ENCODE results near the gene SEC22A. TPM values are rescaled to one million over a fixed set of nuclear protein-coding genes. Genes with fewer than 3 reads are reported as not detected.
"Not testable (repeated sequence)": the region's sequence is repeated elsewhere in the genome, so short reads cannot be mapped to it uniquely, and the experiment has no call there.

The SEC22A gene
- total RNA-seq, 1 experiment from 2014 or later: 42.8 TPM

- DNase-seq (ENCODE audit: low read depth): no peak
Measured at GRCh38 chr3:123180791-123181190, 21.0 kb upstream of the SEC22A start.

- peak; percentile 20 for DNase-seq (ENCODE audit: low read depth)
Measured at GRCh38 chr3:123186695-123187094, 15.0 kb upstream of the SEC22A start.

GRCh38 chr3:123188058-123188457 lies 13.7 kb upstream of the SEC22A start:
- DNase-seq (ENCODE audit: low read depth): no peak

- DNase-seq (ENCODE audit: low read depth): no peak
Measured at GRCh38 chr3:123193448-123194101, 8.2 kb upstream of the SEC22A start.

- no peak for DNase-seq (ENCODE audit: low read depth)
Measured at GRCh38 chr3:123194552-123194951, 7.2 kb upstream of the SEC22A start.

GRCh38 chr3:123198372-123198771 lies 3.4 kb upstream of the SEC22A start:
- no peak for DNase-seq (ENCODE audit: low read depth)

- no peak for DNase-seq (ENCODE audit: low read depth)
Measured at GRCh38 chr3:123201223-123201556, 553 bp upstream of the SEC22A start.

- DNase-seq (ENCODE audit: low read depth): no peak
Measured at GRCh38 chr3:123202451-123202850, 708 bp downstream of the SEC22A start.

GRCh38 chr3:123218990-123219389 lies 17.2 kb downstream of the SEC22A start:
- DNase-seq (ENCODE audit: low read depth): no peak

- DNase-seq (ENCODE audit: low read depth): not testable (repeated sequence)
Measured at GRCh38 chr3:123221369-123221768, 19.6 kb downstream of the SEC22A start.

- DNase-seq (ENCODE audit: low read depth): no peak
Measured at GRCh38 chr3:123225016-123225415, 23.3 kb downstream of the SEC22A start.

GRCh38 chr3:123226549-123226948 lies 24.8 kb downstream of the SEC22A start:
- no peak for DNase-seq (ENCODE audit: low read depth)

GRCh38 chr3:123229145-123229544 lies 27.4 kb downstream of the SEC22A start:
- peak; percentile 5 for DNase-seq (ENCODE audit: low read depth)

GRCh38 chr3:123236902-123237301 lies 35.2 kb downstream of the SEC22A start:
- no peak for DNase-seq (ENCODE audit: low read depth)

GRCh38 chr3:123239186-123239585 lies 37.4 kb downstream of the SEC22A start:
- DNase-seq (ENCODE audit: low read depth): not testable (repeated sequence)

GRCh38 chr3:123239756-123240155 lies 38.0 kb downstream of the SEC22A start:
- no peak for DNase-seq (ENCODE audit: low read depth)

- no peak for DNase-seq (ENCODE audit: low read depth)
Measured at GRCh38 chr3:123244128-123244527, 42.4 kb downstream of the SEC22A start.

GRCh38 chr3:123246866-123247265 lies 45.1 kb downstream of the SEC22A start:
- no peak for DNase-seq (ENCODE audit: low read depth)

GRCh38 chr3:123256256-123256655 lies 54.5 kb downstream of the SEC22A start:
- DNase-seq (ENCODE audit: low read depth): no peak

GRCh38 chr3:123258359-123258758 lies 56.6 kb downstream of the SEC22A start:
- no peak for DNase-seq (ENCODE audit: low read depth)

- DNase-seq (ENCODE audit: low read depth): peak; percentile 67
Measured at GRCh38 chr3:123258811-123259420, 57.2 kb downstream of the SEC22A start.

- no peak for DNase-seq (ENCODE audit: low read depth)
Measured at GRCh38 chr3:123261666-123262065, 59.9 kb downstream of the SEC22A start.

GRCh38 chr3:123262226-123262625 lies 60.5 kb downstream of the SEC22A start:
- no peak for DNase-seq (ENCODE audit: low read depth)

- no peak for DNase-seq (ENCODE audit: low read depth)
Measured at GRCh38 chr3:123262868-123263267, 61.1 kb downstream of the SEC22A start.
